ENCODE results near the gene PARK7. TPM values are rescaled to one million over a fixed set of nuclear protein-coding genes. Genes with fewer than 3 reads are reported as not detected.

Gene PARK7
- total RNA-seq, 1 experiment from 2014 or later: 448 TPM

GRCh38 chr1:7973086-7973485 is 11.6 kb downstream of the PARK7 start:
- in situ Hi-C loops (cut with HindIII; ENCODE audit: low pct_unique_long_range_greater_than_20kb, low sequenced_read_pairs): no loop called here
- H3K27ac ChIP-seq (ENCODE audit: low read length): no peak overlapping the region
- ATAC-seq: no peak
- H3K36me3 ChIP-seq (ENCODE audit: control insufficient read depth, insufficient read depth, low read length): peaks cover 23% of the 10 kb centered on the region
- H3K9me3 ChIP-seq (ENCODE audit: control insufficient read depth, insufficient read depth, low read depth, low read length): no peaks in the 10 kb centered on the region
- H3K27me3 ChIP-seq (ENCODE audit: control insufficient read depth, insufficient read depth, low read length): no peaks in the 10 kb centered on the region
- DNase-seq (ENCODE audit: low read depth, low spot score): no peak
- ChIA-PET CTCF (no interaction called here), POLR2A (interaction anchor here (0.7 kb wide), 1 partner anchor 165 kb away, joined by 7 read pairs; no protein-coding TSS in a partner anchor)
- TF ChIP-seq CTCF (IDR thresholded peaks at IDR 0.05) (no peak), REST (IDR thresholded peaks at IDR 0.05; ENCODE audit: insufficient read depth in 1 of 2, low read depth in 2 of 2, low read length in 1 of 2) (no peak), POLR2AphosphoS5 (IDR thresholded peaks at IDR 0.05; ENCODE audit: low read depth, low read length) (no peak), TCF7L2 (IDR thresholded peaks at IDR 0.05; ENCODE audit: low read depth, low read length) (no peak), SIN3A (IDR thresholded peaks at IDR 0.05; ENCODE audit: borderline replicate concordance, insufficient read depth, low read depth, low read length) (no peak)
- no TSS peak for BruUV-seq (replicated peaks)
- no peak overlapping the region for H3K4me3 ChIP-seq (ENCODE audit: low read depth in 2 of 2, low read length in 2 of 2)
- no peaks in the 10 kb centered on the region; the same call in 1 of the 2 replicates for H3K4me1 ChIP-seq (ENCODE audit: control insufficient read depth, insufficient read depth, low read length)
- intact Hi-C loops (cut with micrococcal nuclease; ENCODE audit: unreplicated experiment): no loop called here

GRCh38 chr1:7975212-7975865 is 13.8 kb downstream of the PARK7 start:
- in situ Hi-C loops (cut with HindIII; ENCODE audit: low pct_unique_long_range_greater_than_20kb, low sequenced_read_pairs) (no loop called here), intact Hi-C loops (cut with micrococcal nuclease; ENCODE audit: unreplicated experiment) (loop anchor here (2.0 to 5.0 kb wide), 2 partner anchors 339 to 372 kb away; no protein-coding TSS in a partner anchor)
- peaks cover 4% of the 10 kb centered on the region for H3K4me1 ChIP-seq (ENCODE audit: control insufficient read depth, insufficient read depth, low read length)
- TF ChIP-seq TCF7L2 (IDR thresholded peaks at IDR 0.05; ENCODE audit: low read depth, low read length) (no peak), SIN3A (IDR thresholded peaks at IDR 0.05; ENCODE audit: borderline replicate concordance, insufficient read depth, low read depth, low read length) (0 out of 2 replicates have a peak, but pooled peaks have one; percentile 61), CTCF (IDR thresholded peaks at IDR 0.05) (peak; percentile 98), REST (IDR thresholded peaks at IDR 0.05; ENCODE audit: insufficient read depth in 1 of 2, low read depth in 2 of 2, low read length in 1 of 2) (peak in 1 of 2 experiments; percentile 31; a peak in 1 of 4 replicates), POLR2AphosphoS5 (IDR thresholded peaks at IDR 0.05; ENCODE audit: low read depth, low read length) (peak; percentile 55; the same call in 1 of the 2 replicates)
- ChIA-PET CTCF (interaction anchor here (0.5 to 1.7 kb wide), 11 partner anchors 103 to 632 kb away, joined by 3 to 13 read pairs (median 4); no protein-coding TSS in a partner anchor), POLR2A (interaction anchor here (0.5 to 1.3 kb wide), 6 partner anchors 14 to 254 kb away, joined by 3 to 5 read pairs (median 3); no protein-coding TSS in a partner anchor)
- H3K27me3 ChIP-seq (ENCODE audit: control insufficient read depth, insufficient read depth, low read length): no peaks in the 10 kb centered on the region
- H3K27ac ChIP-seq (ENCODE audit: low read length): peak overlapping the region; percentile 80
- DNase-seq (ENCODE audit: low read depth, low spot score) (peak; percentile 86), ATAC-seq (peak; percentile 99)
- H3K9me3 ChIP-seq (ENCODE audit: control insufficient read depth, insufficient read depth, low read depth, low read length): no peaks in the 10 kb centered on the region
- no peak overlapping the region for H3K4me3 ChIP-seq (ENCODE audit: low read depth in 2 of 2, low read length in 2 of 2)
- BruUV-seq (replicated peaks): no TSS peak
- peaks cover 25% of the 10 kb centered on the region for H3K36me3 ChIP-seq (ENCODE audit: control insufficient read depth, insufficient read depth, low read length)

Data from Panc1 (cell line).